ENCODE measurements around the gene WNT2.

Gene WNT2

GRCh38 chr7:117284692-117285091 is 38.2 kb downstream of the WNT2 start:
- no peak overlapping the region for H3K4me3 ChIP-seq (ENCODE audit: low read depth, low read length)
- DNase-seq (ENCODE audit: low read depth): no peak
- TF ChIP-seq, protein P1, sequence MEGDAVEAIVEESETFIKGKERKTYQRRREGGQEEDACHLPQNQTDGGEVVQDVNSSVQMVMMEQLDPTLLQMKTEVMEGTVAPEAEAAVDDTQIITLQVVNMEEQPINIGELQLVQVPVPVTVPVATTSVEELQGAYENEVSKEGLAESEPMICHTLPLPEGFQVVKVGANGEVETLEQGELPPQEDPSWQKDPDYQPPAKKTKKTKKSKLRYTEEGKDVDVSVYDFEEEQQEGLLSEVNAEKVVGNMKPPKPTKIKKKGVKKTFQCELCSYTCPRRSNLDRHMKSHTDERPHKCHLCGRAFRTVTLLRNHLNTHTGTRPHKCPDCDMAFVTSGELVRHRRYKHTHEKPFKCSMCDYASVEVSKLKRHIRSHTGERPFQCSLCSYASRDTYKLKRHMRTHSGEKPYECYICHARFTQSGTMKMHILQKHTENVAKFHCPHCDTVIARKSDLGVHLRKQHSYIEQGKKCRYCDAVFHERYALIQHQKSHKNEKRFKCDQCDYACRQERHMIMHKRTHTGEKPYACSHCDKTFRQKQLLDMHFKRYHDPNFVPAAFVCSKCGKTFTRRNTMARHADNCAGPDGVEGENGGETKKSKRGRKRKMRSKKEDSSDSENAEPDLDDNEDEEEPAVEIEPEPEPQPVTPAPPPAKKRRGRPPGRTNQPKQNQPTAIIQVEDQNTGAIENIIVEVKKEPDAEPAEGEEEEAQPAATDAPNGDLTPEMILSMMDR (IDR thresholded peaks at IDR 0.05; ENCODE audit: control insufficient read depth, extremely low read depth, insufficient read depth): no peak

- TF ChIP-seq, protein P1 (IDR thresholded peaks at IDR 0.05; ENCODE audit: control insufficient read depth, extremely low read depth, insufficient read depth): no peak
- H3K4me3 ChIP-seq (ENCODE audit: low read depth, low read length): no peak overlapping the region
- DNase-seq (ENCODE audit: low read depth): no peak
These were observed 39.1 kb downstream of the WNT2 start for GRCh38 chr7:117283779-117284178.

- H3K4me3 ChIP-seq (ENCODE audit: low read depth, low read length): no peak overlapping the region
- TF ChIP-seq, protein P1 (IDR thresholded peaks at IDR 0.05; ENCODE audit: control insufficient read depth, extremely low read depth, insufficient read depth): no peak
- DNase-seq (ENCODE audit: low read depth): no peak
These were observed 39.5 kb downstream of the WNT2 start for GRCh38 chr7:117283371-117283770.

DNA sequence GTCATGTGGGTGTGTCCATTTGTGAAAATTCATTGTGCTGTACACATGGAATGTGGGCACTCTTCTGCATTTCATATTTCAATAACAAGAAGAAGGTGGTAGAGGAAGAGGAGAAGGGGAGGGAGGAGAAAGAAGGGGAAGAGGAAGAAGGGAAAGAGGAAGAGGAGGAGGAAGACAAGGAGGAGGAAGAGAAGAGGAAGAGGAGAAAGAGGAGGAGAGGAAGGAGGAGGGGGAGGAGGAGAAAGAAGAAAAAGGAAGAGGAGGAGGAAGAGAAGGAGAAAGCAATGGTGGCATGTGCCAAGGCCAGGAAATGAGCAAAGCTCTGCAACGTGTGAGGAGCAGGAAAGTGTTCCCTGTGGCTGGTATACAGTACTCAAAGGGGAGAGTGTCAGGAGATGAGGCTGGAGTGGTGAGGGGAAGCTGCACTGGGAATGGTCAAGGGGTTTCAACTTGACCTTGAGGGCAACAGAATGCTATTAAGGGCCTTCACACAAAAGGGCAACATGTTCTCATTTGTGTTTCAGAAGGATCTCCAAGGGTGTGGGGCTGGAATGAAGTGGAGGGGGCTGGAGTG is 40.5 kb downstream of the WNT2 start:
- TF ChIP-seq, protein P1 (IDR thresholded peaks at IDR 0.05; ENCODE audit: control insufficient read depth, extremely low read depth, insufficient read depth): no peak
- H3K4me3 ChIP-seq (ENCODE audit: low read depth, low read length): no peak overlapping the region
- no peak for DNase-seq (ENCODE audit: low read depth)

DNA sequence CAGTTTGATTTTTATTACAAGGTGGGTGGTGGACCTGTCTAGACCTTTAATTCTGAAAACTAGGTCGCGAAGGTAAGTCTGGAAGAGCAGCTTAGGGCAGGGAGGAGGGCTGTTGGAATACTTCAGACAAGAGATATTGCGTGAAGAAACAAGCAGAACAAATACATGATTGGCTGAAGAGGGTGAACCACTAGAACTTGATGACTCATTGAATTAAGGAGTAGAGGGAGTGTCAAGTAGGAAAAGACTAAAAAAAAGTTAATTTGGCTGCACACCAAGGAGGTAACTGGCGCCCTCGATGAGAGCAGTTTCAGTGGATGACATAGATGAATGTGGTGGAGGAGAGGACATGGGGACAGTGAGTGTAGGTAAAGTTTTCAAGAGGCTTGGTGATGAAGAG is 41.3 kb downstream of the WNT2 start:
- no peak overlapping the region for H3K4me3 ChIP-seq (ENCODE audit: low read depth, low read length)
- TF ChIP-seq, protein P1 (IDR thresholded peaks at IDR 0.05; ENCODE audit: control insufficient read depth, extremely low read depth, insufficient read depth): no peak
- DNase-seq (ENCODE audit: low read depth): no peak

DNA sequence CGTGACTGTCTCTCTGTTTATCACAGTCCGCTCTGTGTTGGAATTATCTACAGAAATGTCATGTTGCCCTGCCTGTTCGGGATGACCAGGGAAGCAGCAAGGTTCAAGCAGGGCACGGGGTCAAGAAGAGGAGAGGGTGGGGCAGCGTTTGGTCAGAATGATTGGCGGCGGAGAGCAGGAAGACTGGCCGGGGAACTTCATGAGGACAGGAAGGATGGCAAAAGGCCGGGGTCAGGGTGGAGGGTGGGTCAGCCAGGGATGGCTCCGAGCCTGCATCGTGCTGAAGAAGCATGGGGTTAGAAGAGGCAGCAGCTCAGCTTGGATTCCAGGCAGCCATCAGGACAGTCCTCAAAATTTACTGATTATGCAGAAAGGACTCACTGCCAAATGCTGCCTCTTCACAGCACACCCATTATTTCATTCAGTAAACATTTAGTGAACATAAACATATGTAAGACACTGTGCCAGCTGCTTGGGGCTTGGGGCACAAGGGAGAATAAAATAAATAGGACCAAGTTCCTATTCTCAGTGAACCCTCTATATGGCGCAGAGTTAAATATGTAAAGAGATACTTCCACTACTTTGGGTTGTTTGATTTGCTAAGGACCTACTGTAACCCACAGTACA is 42.8 kb downstream of the WNT2 start:
- H3K4me3 ChIP-seq (ENCODE audit: low read depth, low read length): no peak overlapping the region
- TF ChIP-seq, protein P1 (IDR thresholded peaks at IDR 0.05; ENCODE audit: control insufficient read depth, extremely low read depth, insufficient read depth): no peak
- DNase-seq (ENCODE audit: low read depth): peak; percentile 51

DNA sequence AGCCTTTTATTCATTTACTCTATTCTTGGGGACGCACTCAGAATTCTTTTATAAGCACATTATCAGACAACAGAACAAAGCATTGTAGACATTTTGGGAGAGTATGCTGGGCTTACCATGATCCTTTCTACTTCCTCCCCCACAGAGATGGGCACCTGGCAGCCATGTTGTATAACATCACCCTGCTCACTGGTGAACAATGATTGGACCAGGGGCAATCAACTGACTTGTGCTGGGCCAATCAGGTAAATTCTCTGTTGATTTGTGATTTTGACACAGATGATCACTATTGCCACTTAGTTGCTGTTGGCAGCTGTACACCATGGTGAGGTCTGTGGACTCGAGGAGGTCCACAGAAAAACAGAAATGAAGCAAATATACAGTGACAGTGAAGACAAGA is 43.7 kb downstream of the WNT2 start:
- no peak for DNase-seq (ENCODE audit: low read depth)
- TF ChIP-seq, protein P1 (IDR thresholded peaks at IDR 0.05; ENCODE audit: control insufficient read depth, extremely low read depth, insufficient read depth): no peak
- no peak overlapping the region for H3K4me3 ChIP-seq (ENCODE audit: low read depth, low read length)

All from LNCaP clone FGC (cell line).